Measurements from ENCODE around the gene COL4A1.

Gene COL4A1

GRCh38 chr13:110329258-110329657 is 22.3 kb upstream of the COL4A1 start:
- Histone ChIP-seq H2AFZ (ENCODE audit: low read length) (no peak overlapping the region), H3K79me2 (ENCODE audit: insufficient read depth, low read length) (no peaks in the 10 kb centered on the region), H3K9me3 (ENCODE audit: low read length) (no peaks in the 10 kb centered on the region), H4K20me1 (ENCODE audit: insufficient read depth, low read length) (no peaks in the 10 kb centered on the region), H3K4me3 (ENCODE audit: low read depth, low read length, poor library complexity, severe bottlenecking) (no peak overlapping the region), H3K4me2 (ENCODE audit: low read length) (no peak overlapping the region), H3K9me2 (ENCODE audit: low read depth, low read length) (no peaks in the 10 kb centered on the region), H3K9ac (ENCODE audit: low read length) (no peak overlapping the region), H3K4me1 (ENCODE audit: insufficient read depth, low read length, severe bottlenecking) (no peaks in the 10 kb centered on the region), H3K36me3 (ENCODE audit: insufficient read depth, low read length) (no peaks in the 10 kb centered on the region), H3K27me3 (ENCODE audit: insufficient read depth, low read length) (peaks cover 3% of the 10 kb centered on the region; the same call in 1 of the 2 replicates), H3F3A (ENCODE audit: insufficient read depth, low read length) (no peaks in the 10 kb centered on the region), H3K27ac (ENCODE audit: low read depth, low read length, poor library complexity, severe bottlenecking) (no peak overlapping the region)
- TF ChIP-seq CTCF (IDR thresholded peaks at IDR 0.05; ENCODE audit: low read length) (no peak), EZH2 (IDR thresholded peaks at IDR 0.05; ENCODE audit: borderline replicate concordance, low read length) (no peak)

GRCh38 chr13:110328573-110328972 is 21.6 kb upstream of the COL4A1 start:
- H3F3A ChIP-seq (ENCODE audit: insufficient read depth, low read length) = no peaks in the 10 kb centered on the region
- H3K4me2 ChIP-seq (ENCODE audit: low read length) = no peak overlapping the region

GRCh38 chr13:110327051-110327721 is 20.2 kb upstream of the COL4A1 start:
- Histone ChIP-seq H3F3A (ENCODE audit: insufficient read depth, low read length) (no peaks in the 10 kb centered on the region), H3K27ac (ENCODE audit: low read depth, low read length, poor library complexity, severe bottlenecking) (no peak overlapping the region), H3K27me3 (ENCODE audit: insufficient read depth, low read length) (peaks cover 3% of the 10 kb centered on the region; the same call in 1 of the 2 replicates), H3K4me3 (ENCODE audit: low read depth, low read length, poor library complexity, severe bottlenecking) (no peak overlapping the region), H3K36me3 (ENCODE audit: insufficient read depth, low read length) (no peaks in the 10 kb centered on the region), H3K9me2 (ENCODE audit: low read depth, low read length) (no peaks in the 10 kb centered on the region), H4K20me1 (ENCODE audit: insufficient read depth, low read length) (no peaks in the 10 kb centered on the region), H3K9ac (ENCODE audit: low read length) (no peak overlapping the region), H3K4me2 (ENCODE audit: low read length) (no peak overlapping the region), H2AFZ (ENCODE audit: low read length) (no peak overlapping the region), H3K4me1 (ENCODE audit: insufficient read depth, low read length, severe bottlenecking) (no peaks in the 10 kb centered on the region), H3K79me2 (ENCODE audit: insufficient read depth, low read length) (no peaks in the 10 kb centered on the region), H3K9me3 (ENCODE audit: low read length) (no peaks in the 10 kb centered on the region)
- TF ChIP-seq CTCF (IDR thresholded peaks at IDR 0.05; ENCODE audit: low read length) = no peak
- TF ChIP-seq EZH2 (IDR thresholded peaks at IDR 0.05; ENCODE audit: borderline replicate concordance, low read length) = no peak

More at GRCh38 chr13:110328573-110328972, 21.6 kb upstream of the COL4A1 start:
- Histone ChIP-seq H3K9me2 (ENCODE audit: low read depth, low read length) (no peaks in the 10 kb centered on the region), H3K27ac (ENCODE audit: low read depth, low read length, poor library complexity, severe bottlenecking) (no peak overlapping the region), H3K4me3 (ENCODE audit: low read depth, low read length, poor library complexity, severe bottlenecking) (no peak overlapping the region), H4K20me1 (ENCODE audit: insufficient read depth, low read length) (no peaks in the 10 kb centered on the region), H3K9me3 (ENCODE audit: low read length) (no peaks in the 10 kb centered on the region), H3K36me3 (ENCODE audit: insufficient read depth, low read length) (no peaks in the 10 kb centered on the region), H3K27me3 (ENCODE audit: insufficient read depth, low read length) (peaks cover 3% of the 10 kb centered on the region; the same call in 1 of the 2 replicates), H3K4me1 (ENCODE audit: insufficient read depth, low read length, severe bottlenecking) (no peaks in the 10 kb centered on the region), H3K9ac (ENCODE audit: low read length) (no peak overlapping the region), H3K79me2 (ENCODE audit: insufficient read depth, low read length) (no peaks in the 10 kb centered on the region), H2AFZ (ENCODE audit: low read length) (no peak overlapping the region)
- no peak for TF ChIP-seq EZH2 (IDR thresholded peaks at IDR 0.05; ENCODE audit: borderline replicate concordance, low read length)
- no peak for TF ChIP-seq CTCF (IDR thresholded peaks at IDR 0.05; ENCODE audit: low read length)

Measured in OCI-LY1 (cell line).